Left lung (tissue), 10 donors: ENCODE measurements around the gene JARID2. TPM values are rescaled to one million over a fixed set of nuclear protein-coding genes. Genes with fewer than 3 reads are reported as not detected.
A peak's percentile ranks its signal among the peaks of the same experiment; 100 is the strongest.

Source experiments
- ATAC-seq: fragments of 200-7000 bp; cut with Tn5 transposase; one replicate; pipeline ENCODE4 v1.9.1; 2020; ENCODE audit warnings: moderate library complexity
- DNase-seq, 4 donors: peaks; one replicate each; pipeline ENCODE4 v3.0.0-alpha.2; 2013 to 2020
- H3K27ac ChIP-seq, 2 donors: fragments of 200-600 bp; sonication (generic) in 1 of 2; one replicate each; pipeline versions ENCODE4 v1.5.0 to v1.8.0; 2020 to 2021
- H3K27me3 ChIP-seq, 2 donors: fragments of 200-600 bp; sonication (generic) in 1 of 2; one replicate each; pipeline versions ENCODE4 v1.5.0 to v1.8.0; 2020 to 2021
- H3K36me3 ChIP-seq, 2 donors: fragments of 200-600 bp; sonication (generic) in 1 of 2; one replicate each; pipeline versions ENCODE4 v1.5.0 to v1.8.0; 2020 to 2021
- H3K4me1 ChIP-seq, 2 donors: fragments of 200-600 bp; one replicate each; pipeline ENCODE4 v1.8.0; 2021
- H3K4me3 ChIP-seq, 2 donors: fragments of 200-600 bp; sonication (generic) in 1 of 2; one replicate each; pipeline versions ENCODE4 v1.5.0 to v1.8.0; 2020 to 2021; ENCODE audit warnings: mild to moderate bottlenecking in 1 of 2
- H3K9me3 ChIP-seq, 2 donors: fragments of 200-600 bp; sonication (generic) in 1 of 2; one replicate each; pipeline versions ENCODE4 v1.5.0 to v1.8.0; 2020 to 2021
- CTCF ChIP-seq, 2 donors: fragments of 200-600 bp; sonication (generic) in 1 of 2; IDR thresholded peaks; one replicate each; pipeline versions ENCODE4 v1.5.0 to v1.8.0; 2021; ENCODE audit warnings: antibody characterized with exemption in 2 of 2
- intact Hi-C, 2 donors: fragments of 100-400 bp; cut with DNase I; formaldehyde crosslinking; loops; one replicate each; pipeline versions ENCODE4 v1.11.2 to v1.14.2; 2022
- polyA plus RNA-seq, 6 donors: library from polyadenylated mRNA; unstranded; fragments of 120-200 nt; gene quantifications; one replicate each; pipeline ENCODE4 v1.2.1, GENCODE V29; 2013; ENCODE audit not compliant: insufficient read length in 6 of 6
- total RNA-seq, 2 donors: library from RNA; stranded (reverse); fragmentation: NEBNext Ultra II Directional; extraction: Animal tissue kit (Norgen Biotek cat#: 25700); gene quantifications; one replicate each; pipeline ENCODE4 v1.2.1, GENCODE V29; 2021
- donor health status: DM: no; HTN: yes; CAD: no.
- donor health status: DM: no; HTN: no; CAD: no.

The JARID2 gene
- total and polyA plus RNA-seq, 8 donors: 10.2 to 19.4 (median 17.8) TPM

- H3K36me3 ChIP-seq: peaks cover 0 to 84% of the 10 kb centered on the region in 2 donors
These were observed 263.6 kb downstream of the JARID2 start for GRCh38 chr6:15509335-15509933.

GRCh38 chr6:15510121-15510520 is 264.3 kb downstream of the JARID2 start:
- Histone ChIP-seq H3K9me3 (no peaks in the 10 kb centered on the region), H3K36me3 (peaks cover 0 to 87% of the 10 kb centered on the region in 2 donors), H3K4me1 (peaks cover 4 to 12% of the 10 kb centered on the region in 2 donors), H3K4me3 (no peak overlapping the region), H3K27me3 (no peaks in the 10 kb centered on the region), H3K27ac (no peak overlapping the region)
- TF ChIP-seq CTCF (IDR thresholded peaks at IDR 0.05): no peak
- ATAC-seq (no peak), DNase-seq (no peak)
- intact Hi-C loops: no loop called here

More at GRCh38 chr6:15509335-15509933, 263.6 kb downstream of the JARID2 start:
- Histone ChIP-seq H3K4me1 (peaks cover 7 to 18% of the 10 kb centered on the region in 2 donors), H3K4me3 (no peak overlapping the region), H3K9me3 (no peaks in the 10 kb centered on the region), H3K27ac (peak overlapping the region in 1 of 2 donors; percentile 78), H3K27me3 (no peaks in the 10 kb centered on the region)
- no peak for TF ChIP-seq CTCF (IDR thresholded peaks at IDR 0.05)
- ATAC-seq: no peak
- DNase-seq: no peak
- intact Hi-C loops: no loop called here

- intact Hi-C loops: no loop called here
- Histone ChIP-seq H3K4me1 (peaks cover 0 to 7% of the 10 kb centered on the region in 2 donors), H3K36me3 (peaks cover 0 to 84% of the 10 kb centered on the region in 2 donors)
These were observed 264.8 kb downstream of the JARID2 start for GRCh38 chr6:15510536-15511247.

GRCh38 chr6:15511248-15512125 is 265.6 kb downstream of the JARID2 start:
- Histone ChIP-seq H3K27ac (no peak overlapping the region), H3K9me3 (no peaks in the 10 kb centered on the region), H3K27me3 (no peaks in the 10 kb centered on the region), H3K4me3 (no peak overlapping the region), H3K36me3 (peaks cover 0 to 87% of the 10 kb centered on the region in 2 donors), H3K4me1 (peaks cover 0 to 7% of the 10 kb centered on the region in 2 donors)
- no peak for TF ChIP-seq CTCF (IDR thresholded peaks at IDR 0.05)
- intact Hi-C loops: no loop called here
- no peak for ATAC-seq
- DNase-seq: no peak

More at GRCh38 chr6:15510536-15511247, 264.8 kb downstream of the JARID2 start:
- Histone ChIP-seq H3K27ac (no peak overlapping the region), H3K4me3 (no peak overlapping the region), H3K27me3 (no peaks in the 10 kb centered on the region), H3K9me3 (no peaks in the 10 kb centered on the region)
- TF ChIP-seq CTCF (IDR thresholded peaks at IDR 0.05): no peak
- no peak for DNase-seq
- ATAC-seq: no peak
